ENCODE data around the gene CERS6.

The CERS6 gene

DNA sequence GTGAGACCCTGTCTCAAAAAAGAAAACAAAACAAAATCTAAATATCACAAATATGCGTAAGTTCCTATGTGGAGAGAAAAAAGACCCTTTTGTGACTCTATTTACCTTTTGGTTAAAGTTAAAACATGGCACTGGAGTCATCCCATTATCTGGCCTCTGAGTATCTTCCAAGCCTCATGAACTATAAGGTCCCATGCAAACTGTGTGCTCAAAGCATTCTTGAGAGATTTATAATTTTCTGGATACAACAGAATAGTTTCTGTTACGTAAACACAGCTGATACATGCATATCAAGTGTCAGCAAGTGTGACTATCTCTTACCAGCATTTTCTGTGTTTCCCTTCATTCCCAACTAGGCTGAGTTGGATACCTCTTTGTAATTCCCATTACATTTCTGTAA is 337.5 kb downstream of the CERS6 start:
- Histone ChIP-seq H3K27me3 (ENCODE audit: control insufficient read depth in 5 of 5, insufficient read depth in 4 of 5, low read length in 5 of 5) (no peaks in the 10 kb centered on the region), H3K4me1 (ENCODE audit: control insufficient read depth in 5 of 5, insufficient read depth in 5 of 5, low read length in 5 of 5) (peaks cover 0 to 34% (median 7%) of the 10 kb centered on the region in 5 donors), H3K36me3 (ENCODE audit: control insufficient read depth in 5 of 5, insufficient read depth in 5 of 5, low read length in 5 of 5) (no peaks in the 10 kb centered on the region), H3K4me3 (ENCODE audit: low read depth in 1 of 5, low read length in 5 of 5) (no peak overlapping the region), H3K9ac (ENCODE audit: low read length in 5 of 5) (no peak overlapping the region), H3K9me3 (ENCODE audit: control insufficient read depth in 5 of 5, low read length in 5 of 5) (no peaks in the 10 kb centered on the region), H3K27ac (ENCODE audit: low read depth, low read length) (no peak overlapping the region)

DNA sequence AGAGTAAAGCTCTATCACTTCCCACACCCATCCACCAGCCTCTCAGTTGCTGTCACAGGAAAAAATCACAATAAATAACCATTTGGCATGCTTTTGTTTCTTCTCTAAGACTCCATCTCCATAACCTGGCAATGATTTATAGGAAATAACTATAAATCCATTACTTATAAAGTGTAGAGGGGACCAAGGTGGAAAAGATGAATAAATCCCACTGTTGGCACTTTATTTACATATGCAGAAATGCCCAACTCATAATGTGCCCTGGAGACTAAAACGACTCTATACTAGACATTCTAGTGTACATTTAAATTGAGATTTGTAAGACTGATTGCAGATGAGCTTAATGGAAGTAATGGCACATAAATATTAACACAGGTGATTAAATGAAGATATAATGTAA is 338.9 kb downstream of the CERS6 start:
- H3K4me1 ChIP-seq (ENCODE audit: control insufficient read depth in 5 of 5, insufficient read depth in 5 of 5, low read length in 5 of 5): peaks cover 0 to 48% (median 7%) of the 10 kb centered on the region in 5 donors
- H3K9me3 ChIP-seq (ENCODE audit: control insufficient read depth in 5 of 5, low read length in 5 of 5): no peaks in the 10 kb centered on the region
- H3K9ac ChIP-seq (ENCODE audit: low read length in 5 of 5): no peak overlapping the region
- H3K4me3 ChIP-seq (ENCODE audit: low read depth in 1 of 5, low read length in 5 of 5): no peak overlapping the region
- no peak overlapping the region for H3K27ac ChIP-seq (ENCODE audit: low read depth, low read length)
- H3K36me3 ChIP-seq (ENCODE audit: control insufficient read depth in 5 of 5, insufficient read depth in 5 of 5, low read length in 5 of 5): no peaks in the 10 kb centered on the region
- no peaks in the 10 kb centered on the region for H3K27me3 ChIP-seq (ENCODE audit: control insufficient read depth in 5 of 5, insufficient read depth in 4 of 5, low read length in 5 of 5)

DNA sequence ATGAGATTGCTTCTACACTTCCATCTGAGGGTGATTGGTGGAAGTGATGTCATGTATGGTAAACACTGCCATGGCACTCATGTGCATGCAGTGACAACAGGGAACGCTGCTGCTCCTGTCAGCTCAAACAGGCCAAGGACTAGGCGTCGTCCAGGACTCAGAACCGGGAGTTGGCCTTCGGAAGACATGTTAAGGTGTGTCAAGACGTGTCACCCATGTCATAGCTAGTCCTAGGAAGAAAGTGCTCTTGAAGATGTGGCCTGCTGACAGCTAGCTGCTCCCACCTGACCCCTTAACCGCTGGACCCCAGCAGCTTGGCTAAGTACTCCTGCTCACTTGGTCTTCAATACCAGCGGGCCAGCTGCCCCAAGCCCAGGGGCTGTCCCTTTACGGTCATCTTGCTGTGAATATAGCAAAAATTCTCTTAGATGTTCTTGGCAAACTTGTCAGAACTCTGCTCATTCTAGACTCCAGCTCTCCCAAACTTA is 340.1 kb downstream of the CERS6 start:
- H3K27me3 ChIP-seq (ENCODE audit: control insufficient read depth in 5 of 5, insufficient read depth in 4 of 5, low read length in 5 of 5): no peaks in the 10 kb centered on the region
- no peaks in the 10 kb centered on the region for H3K9me3 ChIP-seq (ENCODE audit: control insufficient read depth in 5 of 5, low read length in 5 of 5)
- H3K4me3 ChIP-seq (ENCODE audit: low read depth in 1 of 5, low read length in 5 of 5): no peak overlapping the region
- H3K4me1 ChIP-seq (ENCODE audit: control insufficient read depth in 5 of 5, insufficient read depth in 5 of 5, low read length in 5 of 5): peaks cover 0 to 53% (median 7%) of the 10 kb centered on the region in 5 donors
- peak overlapping the region in 1 of 5 donors; percentile 54 for H3K9ac ChIP-seq (ENCODE audit: low read length in 5 of 5)
- H3K27ac ChIP-seq (ENCODE audit: low read depth, low read length): peak overlapping the region; percentile 66
- no peaks in the 10 kb centered on the region for H3K36me3 ChIP-seq (ENCODE audit: control insufficient read depth in 5 of 5, insufficient read depth in 5 of 5, low read length in 5 of 5)

- Histone ChIP-seq H3K36me3 (ENCODE audit: control insufficient read depth in 5 of 5, insufficient read depth in 5 of 5, low read length in 5 of 5) (no peaks in the 10 kb centered on the region), H3K9ac (ENCODE audit: low read length in 5 of 5) (no peak overlapping the region), H3K27me3 (ENCODE audit: control insufficient read depth in 5 of 5, insufficient read depth in 4 of 5, low read length in 5 of 5) (no peaks in the 10 kb centered on the region), H3K9me3 (ENCODE audit: control insufficient read depth in 5 of 5, low read length in 5 of 5) (no peaks in the 10 kb centered on the region), H3K4me3 (ENCODE audit: low read depth in 1 of 5, low read length in 5 of 5) (no peak overlapping the region), H3K27ac (ENCODE audit: low read depth, low read length) (peak overlapping the region; percentile 66), H3K4me1 (ENCODE audit: control insufficient read depth in 5 of 5, insufficient read depth in 5 of 5, low read length in 5 of 5) (peaks cover 0 to 57% (median 7%) of the 10 kb centered on the region in 5 donors)
These were observed 340.7 kb downstream of the CERS6 start for GRCh38 chr2:168796583-168797285.

DNA sequence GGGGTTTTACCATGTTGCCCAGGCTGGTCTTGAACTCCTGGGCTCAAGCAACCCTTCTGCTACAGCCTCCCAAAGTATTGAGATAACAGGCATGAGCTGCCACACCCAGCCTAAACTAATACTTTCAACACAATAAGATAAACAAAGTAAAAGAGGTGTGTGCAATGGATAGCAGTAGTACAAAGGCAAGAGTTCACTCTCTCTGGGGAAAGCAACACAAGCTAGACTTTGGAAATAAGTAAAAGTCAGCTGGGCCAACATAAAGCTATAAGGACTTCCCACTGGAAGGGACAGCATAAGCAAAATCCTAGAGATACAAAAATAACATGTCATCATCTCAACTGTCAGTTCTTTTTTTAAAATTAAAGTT is 341.2 kb downstream of the CERS6 start:
- no peak overlapping the region for H3K4me3 ChIP-seq (ENCODE audit: low read depth in 1 of 5, low read length in 5 of 5)
- peaks cover 0 to 63% (median 11%) of the 10 kb centered on the region in 5 donors for H3K4me1 ChIP-seq (ENCODE audit: control insufficient read depth in 5 of 5, insufficient read depth in 5 of 5, low read length in 5 of 5)
- no peaks in the 10 kb centered on the region for H3K9me3 ChIP-seq (ENCODE audit: control insufficient read depth in 5 of 5, low read length in 5 of 5)
- H3K9ac ChIP-seq (ENCODE audit: low read length in 5 of 5): no peak overlapping the region
- no peak overlapping the region for H3K27ac ChIP-seq (ENCODE audit: low read depth, low read length)
- no peaks in the 10 kb centered on the region for H3K27me3 ChIP-seq (ENCODE audit: control insufficient read depth in 5 of 5, insufficient read depth in 4 of 5, low read length in 5 of 5)
- no peaks in the 10 kb centered on the region for H3K36me3 ChIP-seq (ENCODE audit: control insufficient read depth in 5 of 5, insufficient read depth in 5 of 5, low read length in 5 of 5)

- Histone ChIP-seq H3K27me3 (ENCODE audit: control insufficient read depth in 5 of 5, insufficient read depth in 4 of 5, low read length in 5 of 5) (no peaks in the 10 kb centered on the region), H3K9ac (ENCODE audit: low read length in 5 of 5) (no peak overlapping the region), H3K36me3 (ENCODE audit: control insufficient read depth in 5 of 5, insufficient read depth in 5 of 5, low read length in 5 of 5) (no peaks in the 10 kb centered on the region), H3K4me1 (ENCODE audit: control insufficient read depth in 5 of 5, insufficient read depth in 5 of 5, low read length in 5 of 5) (peaks cover 0 to 71% (median 21%) of the 10 kb centered on the region in 5 donors), H3K4me3 (ENCODE audit: low read depth in 1 of 5, low read length in 5 of 5) (no peak overlapping the region), H3K27ac (ENCODE audit: low read depth, low read length) (no peak overlapping the region), H3K9me3 (ENCODE audit: control insufficient read depth in 5 of 5, low read length in 5 of 5) (no peaks in the 10 kb centered on the region)
These were observed 342.2 kb downstream of the CERS6 start for GRCh38 chr2:168798076-168798887.

GRCh38 chr2:168798888-168799410 is 342.9 kb downstream of the CERS6 start:
- H3K4me1 ChIP-seq (ENCODE audit: control insufficient read depth in 5 of 5, insufficient read depth in 5 of 5, low read length in 5 of 5): peaks cover 0 to 71% (median 21%) of the 10 kb centered on the region in 5 donors
- H3K9me3 ChIP-seq (ENCODE audit: control insufficient read depth in 5 of 5, low read length in 5 of 5): no peaks in the 10 kb centered on the region
- H3K36me3 ChIP-seq (ENCODE audit: control insufficient read depth in 5 of 5, insufficient read depth in 5 of 5, low read length in 5 of 5): no peaks in the 10 kb centered on the region
- no peak overlapping the region for H3K4me3 ChIP-seq (ENCODE audit: low read depth in 1 of 5, low read length in 5 of 5)
- no peak overlapping the region for H3K27ac ChIP-seq (ENCODE audit: low read depth, low read length)
- H3K27me3 ChIP-seq (ENCODE audit: control insufficient read depth in 5 of 5, insufficient read depth in 4 of 5, low read length in 5 of 5): no peaks in the 10 kb centered on the region
- H3K9ac ChIP-seq (ENCODE audit: low read length in 5 of 5): peak overlapping the region in 1 of 5 donors; percentile 45

DNA sequence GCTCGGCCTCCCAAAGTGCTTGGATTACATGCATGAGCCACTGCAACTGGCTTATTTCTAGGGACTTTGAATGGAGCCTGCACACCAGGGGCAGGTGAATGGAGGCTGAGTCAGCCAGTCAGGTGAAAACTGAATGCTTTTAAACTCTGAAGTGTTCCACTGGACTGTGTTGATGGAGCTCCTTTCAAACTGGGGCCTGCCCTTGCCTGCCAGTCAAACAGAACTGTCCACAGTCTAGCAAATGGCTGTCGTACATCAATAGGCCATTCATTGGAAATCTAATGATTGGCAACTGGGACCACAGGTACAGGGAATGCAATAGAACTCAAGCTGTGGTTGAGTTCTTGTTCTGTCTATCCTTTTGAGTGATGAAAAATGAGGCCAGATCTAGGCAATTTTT is 345.4 kb downstream of the CERS6 start:
- Histone ChIP-seq H3K9ac (ENCODE audit: low read length in 5 of 5) (no peak overlapping the region), H3K27me3 (ENCODE audit: control insufficient read depth in 5 of 5, insufficient read depth in 4 of 5, low read length in 5 of 5) (no peaks in the 10 kb centered on the region), H3K4me3 (ENCODE audit: low read depth in 1 of 5, low read length in 5 of 5) (no peak overlapping the region), H3K36me3 (ENCODE audit: control insufficient read depth in 5 of 5, insufficient read depth in 5 of 5, low read length in 5 of 5) (peaks cover 0 to 2% (median 0%) of the 10 kb centered on the region in 5 donors), H3K27ac (ENCODE audit: low read depth, low read length) (peak overlapping the region; percentile 63), H3K4me1 (ENCODE audit: control insufficient read depth in 5 of 5, insufficient read depth in 5 of 5, low read length in 5 of 5) (peaks cover 0 to 59% (median 15%) of the 10 kb centered on the region in 5 donors), H3K9me3 (ENCODE audit: control insufficient read depth in 5 of 5, low read length in 5 of 5) (no peaks in the 10 kb centered on the region)

GRCh38 chr2:168801961-168802858 is 346.1 kb downstream of the CERS6 start, which contains the start of gene NOSTRIN:
Gene NOSTRIN, plus strand, starts transcription at chr2:168802637. Its CDS starts 10 bp downstream, at chr2:168802647.
- Histone ChIP-seq H3K27ac (ENCODE audit: low read depth, low read length) (peak within 1 kb of the TSS; percentile 63), H3K9me3 (ENCODE audit: control insufficient read depth in 5 of 5, low read length in 5 of 5) (no peaks in the 10 kb centered on the region), H3K4me3 (ENCODE audit: low read depth in 1 of 5, low read length in 5 of 5) (peak within 1 kb of the TSS; percentile 8 to 77 (median 70)), H3K27me3 (ENCODE audit: control insufficient read depth in 5 of 5, insufficient read depth in 4 of 5, low read length in 5 of 5) (no peaks in the 10 kb centered on the region), H3K9ac (ENCODE audit: low read length in 5 of 5) (peak within 1 kb of the TSS in 3 of 5 donors; percentile 8 to 74 (median 20)), H3K36me3 (ENCODE audit: control insufficient read depth in 5 of 5, insufficient read depth in 5 of 5, low read length in 5 of 5) (peaks cover 0 to 2% (median 0%) of the 10 kb centered on the region in 5 donors), H3K4me1 (ENCODE audit: control insufficient read depth in 5 of 5, insufficient read depth in 5 of 5, low read length in 5 of 5) (peaks cover 0 to 60% (median 14%) of the 10 kb centered on the region in 5 donors)
